ENCODE results near the gene ASCL2. TPM values are rescaled to one million over a fixed set of nuclear protein-coding genes. Genes with fewer than 3 reads are reported as not detected.

Gene ASCL2
- total and polyA plus RNA-seq, 2 donors (not counting 3 experiments of a cell fraction or from before 2014, with no cell fraction given): not detected

- Histone ChIP-seq H2AFZ (ENCODE audit: low read depth, low read length) (no peak overlapping the region), H3K79me2 (ENCODE audit: control insufficient read depth, insufficient read depth, low read length) (no peaks in the 10 kb centered on the region), H3K4me1 (ENCODE audit: control insufficient read depth, extremely low read depth, insufficient read depth, low read length) (no peaks in the 10 kb centered on the region), H3K27me3 (ENCODE audit: control insufficient read depth in 2 of 2, insufficient read depth in 2 of 2, low read length in 2 of 2) (peaks cover 19 to 29% of the 10 kb centered on the region in 2 experiments), H3K4me2 (ENCODE audit: insufficient read depth, low read length) (no peak overlapping the region), H3K9me1 (replicated peaks; ENCODE audit: control insufficient read depth, extremely low read depth, insufficient read depth, low read length) (no peaks in the 10 kb centered on the region), H3K4me3 (replicated peaks in 1 of 3; ENCODE audit: insufficient read depth in 1 of 3, low read depth in 1 of 3, low read length in 3 of 3) (no peak overlapping the region), H3K9me3 (replicated peaks; ENCODE audit: control insufficient read depth, insufficient read depth, low read length) (no peaks in the 10 kb centered on the region), H3K36me3 (ENCODE audit: control insufficient read depth in 2 of 2, extremely low read depth in 1 of 2, insufficient read depth in 2 of 2, low read length in 2 of 2) (no peaks in the 10 kb centered on the region), H3K9ac (replicated peaks; ENCODE audit: extremely low read depth, insufficient read depth, low read length) (no peak overlapping the region), H3K27ac (ENCODE audit: insufficient read depth, low read depth, low read length) (no peak overlapping the region), H4K20me1 (replicated peaks; ENCODE audit: control insufficient read depth, extremely low read depth, insufficient read depth, low read length) (no peaks in the 10 kb centered on the region)
- DNase-seq (ENCODE audit: low read depth, low spot score): no peak
- FAIRE-seq: no peak
- TF ChIP-seq EZH2 (IDR thresholded peaks at IDR 0.05; ENCODE audit: borderline replicate concordance, low read depth, low read length, severe bottlenecking) (no peak), CTCF (IDR thresholded peaks at IDR 0.05; ENCODE audit: extremely low read depth in 1 of 2, insufficient read depth in 1 of 2, low read depth in 1 of 2, low read length in 2 of 2) (no peak), GATA2 (IDR thresholded peaks at IDR 0.05; ENCODE audit: insufficient read depth, insufficient read length, low read depth, low read length) (no peak), MYC (IDR thresholded peaks at IDR 0.05; ENCODE audit: low read depth, low read length) (no peak), POLR2AphosphoS5 (IDR thresholded peaks at IDR 0.05; ENCODE audit: insufficient read depth, low read depth, low read length) (no peak)
- CTCF ChIA-PET: no interaction called here
- intact Hi-C loops (cut with micrococcal nuclease): no loop called here
- POLR2A ChIA-PET: no interaction called here
- dilution Hi-C loops (cut with MboI; ENCODE audit: extremely low pct_ligation_motif_present, low sequenced_read_pairs): no loop called here
- no TSS peak for BruUV-seq (replicated peaks)
These were observed 4.4 kb downstream of the ASCL2 start for GRCh38 chr11:2265854-2266585.

Data from endothelial cell of umbilical vein (primary cell).